Epithelial cell of proximal tubule (primary cell): Measurements from ENCODE around the gene RTN1. TPM values are rescaled to one million over a fixed set of nuclear protein-coding genes. Genes with fewer than 3 reads are reported as not detected.

ENCODE experiments used
- DNase-seq: peaks from one replicate; pipeline ENCODE4 v3.0.0-alpha.2; 2011; ENCODE audit warnings: low read depth
- H3K4me3 ChIP-seq: 2 replicates; pipeline ENCODE4 v1.5.1; 2011; ENCODE audit warnings: low read depth, mild to moderate bottlenecking, low read length
- CTCF ChIP-seq: conservative IDR thresholded peaks from 2 replicates; pipeline ENCODE4 v1.5.1; 2012; ENCODE audit warnings: low read depth, mild to moderate bottlenecking, low read length
- total RNA-seq: library from RNA; depleted of rRNA; stranded (reverse); fragments of >200 nt; gene quantifications from 2 replicates; pipeline ENCODE4 v1.2.3, GENCODE V29; 2015

The RTN1 gene
- total RNA-seq, 1 donor from 2014 or later = 0.35 TPM

GRCh38 chr14:59565087-59565486 lies 305.5 kb downstream of the RTN1 start:
- TF ChIP-seq CTCF = no peak
- no peak for DNase-seq
- no peak overlapping the region for H3K4me3 ChIP-seq

- no peak for DNase-seq
- no peak for TF ChIP-seq CTCF
- no peak overlapping the region for H3K4me3 ChIP-seq
Observed at GRCh38 chr14:59564366-59564765, 306.2 kb downstream of the RTN1 start.

- no peak overlapping the region for H3K4me3 ChIP-seq
- no peak for DNase-seq
- no peak for TF ChIP-seq CTCF
Observed at GRCh38 chr14:59547310-59547709, 323.3 kb downstream of the RTN1 start.

Other genes starting within 250 kb of the RTN1 start
- gene LRRC9, start 49.4 kb upstream of the RTN1 start, total RNA-seq = 0.23 TPM in 1 of 2 replicates, not detected in the other
- gene PCNX4, start 221.1 kb upstream of the RTN1 start, total RNA-seq = 39.1 and 63.8 TPM in 2 replicates